ENCODE data around the gene CASKIN2. TPM values are rescaled to one million over a fixed set of nuclear protein-coding genes. Genes with fewer than 3 reads are reported as not detected.

Gene CASKIN2
- total RNA-seq, 1 experiment from 2014 or later, result 37.0 TPM

DNA sequence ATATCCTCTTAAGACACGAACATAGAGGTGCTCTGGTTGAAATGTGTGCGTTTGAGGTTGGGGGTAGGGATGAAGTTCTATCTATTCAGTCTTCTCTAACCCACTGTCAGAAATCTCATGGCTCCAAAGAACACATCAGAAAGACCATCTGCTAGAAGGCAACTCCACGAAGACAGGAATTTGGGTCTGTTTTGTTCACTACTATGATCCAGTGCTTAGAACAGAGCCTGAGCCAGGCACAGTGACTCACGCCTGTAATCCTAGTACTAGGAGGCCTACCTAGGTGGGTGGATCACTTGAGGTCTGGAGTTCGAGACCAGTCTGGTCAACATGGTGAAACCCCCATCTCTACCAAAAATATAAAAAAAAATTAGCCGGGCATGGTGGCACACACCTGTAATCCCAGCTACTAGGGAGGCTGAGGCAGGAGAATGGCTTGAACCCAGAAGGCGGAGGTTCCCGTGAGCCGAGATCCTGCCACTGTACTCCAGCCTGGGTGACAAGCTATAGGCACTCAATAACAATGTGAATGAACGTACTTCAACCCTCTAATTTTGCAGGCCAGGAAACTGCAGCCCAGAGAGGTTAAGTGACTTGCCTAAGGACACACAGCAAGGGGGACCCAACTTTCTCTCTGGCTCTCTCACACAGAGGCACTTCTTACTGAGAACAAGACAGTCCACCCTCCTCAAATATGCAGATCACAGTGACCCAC is 2.3 kb downstream of the CASKIN2 start:
- H3K27me3 ChIP-seq (ENCODE audit: insufficient read depth, low read length), result no peaks in the 10 kb centered on the region

More for the DNA sequence above, 2.3 kb downstream of the CASKIN2 start:
- no peak overlapping the region for H2AK5ac ChIP-seq (ENCODE audit: insufficient read length, low read length)
- Mint-ChIP-seq H3K4me3 (peak overlapping the region; percentile 73 to 86), H3K9me3 (no peaks in the 10 kb centered on the region), H3K27me3 (ENCODE audit: low read depth) (no peaks in the 10 kb centered on the region; the same call in 1 of the 2 replicates), H3K36me3 (ENCODE audit: insufficient read depth in 1 of 3, low read depth in 3 of 3) (peaks cover 10 to 37% (median 28%) of the 10 kb centered on the region in 3 experiments; a peak in 6 of 7 replicates), H3K4me1 (peaks cover 15 to 22% of the 10 kb centered on the region in 2 experiments), H3K27ac (no peak overlapping the region)
- H3K79me2 ChIP-seq (ENCODE audit: insufficient read depth, low read length), result no peaks in the 10 kb centered on the region; the same call in 1 of the 2 replicates
- no peaks in the 10 kb centered on the region for H3K79me1 ChIP-seq (ENCODE audit: insufficient read depth, low read depth, low read length, poor library complexity, severe bottlenecking)
- no peak overlapping the region for H2AFZ ChIP-seq (ENCODE audit: low read length)
- H3K18ac ChIP-seq (ENCODE audit: insufficient read length, low read depth, low read length), result no peak overlapping the region
- H3K4ac ChIP-seq (ENCODE audit: low read depth, low read length), result no peak overlapping the region
- H3K9me3 ChIP-seq (ENCODE audit: control insufficient read depth, low read depth, low read length), result no peaks in the 10 kb centered on the region
- no peak overlapping the region for H4K91ac ChIP-seq (ENCODE audit: insufficient read length, low read depth, low read length)
- no peak overlapping the region for H3K14ac ChIP-seq (ENCODE audit: insufficient read depth, low read length)
- no peak overlapping the region for H3K9ac ChIP-seq (ENCODE audit: extremely low read depth, insufficient read length, low read length)
- no peak overlapping the region for H4K8ac ChIP-seq (replicated peaks; ENCODE audit: insufficient read length, low read depth, low read length)
- no peak overlapping the region for H3K56ac ChIP-seq (ENCODE audit: insufficient read length, low read depth, low read length)
- no peak overlapping the region for H2BK120ac ChIP-seq (ENCODE audit: low read depth, low read length, poor library complexity, severe bottlenecking)
- H2BK5ac ChIP-seq (ENCODE audit: insufficient read length, low read length), result no peak overlapping the region
- TF ChIP-seq, protein P1, sequence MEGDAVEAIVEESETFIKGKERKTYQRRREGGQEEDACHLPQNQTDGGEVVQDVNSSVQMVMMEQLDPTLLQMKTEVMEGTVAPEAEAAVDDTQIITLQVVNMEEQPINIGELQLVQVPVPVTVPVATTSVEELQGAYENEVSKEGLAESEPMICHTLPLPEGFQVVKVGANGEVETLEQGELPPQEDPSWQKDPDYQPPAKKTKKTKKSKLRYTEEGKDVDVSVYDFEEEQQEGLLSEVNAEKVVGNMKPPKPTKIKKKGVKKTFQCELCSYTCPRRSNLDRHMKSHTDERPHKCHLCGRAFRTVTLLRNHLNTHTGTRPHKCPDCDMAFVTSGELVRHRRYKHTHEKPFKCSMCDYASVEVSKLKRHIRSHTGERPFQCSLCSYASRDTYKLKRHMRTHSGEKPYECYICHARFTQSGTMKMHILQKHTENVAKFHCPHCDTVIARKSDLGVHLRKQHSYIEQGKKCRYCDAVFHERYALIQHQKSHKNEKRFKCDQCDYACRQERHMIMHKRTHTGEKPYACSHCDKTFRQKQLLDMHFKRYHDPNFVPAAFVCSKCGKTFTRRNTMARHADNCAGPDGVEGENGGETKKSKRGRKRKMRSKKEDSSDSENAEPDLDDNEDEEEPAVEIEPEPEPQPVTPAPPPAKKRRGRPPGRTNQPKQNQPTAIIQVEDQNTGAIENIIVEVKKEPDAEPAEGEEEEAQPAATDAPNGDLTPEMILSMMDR (conservative IDR thresholded peaks at IDR 0.05), result no peak
- H2BK12ac ChIP-seq (ENCODE audit: insufficient read length, low read depth, low read length), result no peak overlapping the region
- no CpG with 5 or more reads among the region's 10 CpGs for WGBS (ENCODE audit: extremely low coverage, insufficient read length, low lambda C conversion rate)
- no peak overlapping the region for H4K5ac ChIP-seq (ENCODE audit: insufficient read length, low read depth, low read length)
- no peaks in the 10 kb centered on the region for H4K20me1 ChIP-seq (ENCODE audit: control insufficient read depth, insufficient read depth, insufficient read length)
- H3K23ac ChIP-seq (ENCODE audit: insufficient read length, low read depth, low read length), result no peak overlapping the region
- peaks cover 8% of the 10 kb centered on the region for H3K23me2 ChIP-seq (ENCODE audit: insufficient read length, low read depth, low read length, poor library complexity, severe bottlenecking)
- no peak overlapping the region for H2BK20ac ChIP-seq (ENCODE audit: low read depth, low read length, poor library complexity, severe bottlenecking)
- H3K4me2 ChIP-seq (ENCODE audit: insufficient read depth, insufficient read length, low read length), result no peak overlapping the region
- no peak overlapping the region for H2BK15ac ChIP-seq (ENCODE audit: low read depth, low read length)
- no peaks in the 10 kb centered on the region; the same call in 1 of the 2 replicates for H3K4me1 ChIP-seq (ENCODE audit: insufficient read depth, low read length)
- no peak overlapping the region for H3T11ph ChIP-seq (ENCODE audit: low read length)
- H3K27ac ChIP-seq (ENCODE audit: insufficient read length, low read depth, low read length), result no peak overlapping the region
- no peak for DNase-seq
